HepG2 (cell line): ENCODE data around the gene RPL18. TPM values are rescaled to one million over a fixed set of nuclear protein-coding genes. Genes with fewer than 3 reads are reported as not detected.

Experiments
- ATAC-seq: fragments of 200-7000 bp; cut with Tn5 transposase; 3 replicates; pipeline ENCODE4 v1.9.1; 2020; ENCODE audit warnings: mild to moderate bottlenecking, moderate library complexity
- BruUV-seq: library from RNA; stranded (reverse); fragments of 400-500 nt; replicated peaks from 2 replicates; lab custom pipeline; 2021; lab: Mats Ljungman, UMichigan
- CTCF ChIA-PET: fragments of 300-600 bp; formaldehyde crosslinking; extraction: SDS; loops from one replicate; lab custom pipeline; 2021; ENCODE audit warnings: low total read pairs, inconsistent platforms, low intra/inter-chr PET ratio; lab: Yijun Ruan, JAX
- POLR2A ChIA-PET: fragments of 350-600 bp; sonication (Branson Sonifier 250); formaldehyde crosslinking; loops from one replicate; lab custom pipeline; 2020; ENCODE audit warnings: antibody characterized with exemption, inconsistent platforms; lab: Yijun Ruan, JAX
- DNase-seq: peaks from one replicate; pipeline ENCODE4 v3.0.0-alpha.2; 2015; ENCODE audit warnings: low spot score
- FAIRE-seq: peaks from 3 replicates; lab custom pipeline; 2011; peaks lifted over from hg19 to GRCh38; lab: Jason Lieb, UNC
- H2AFZ ChIP-seq: one replicate; pipeline ENCODE4 v1.6.1; 2011; ENCODE audit warnings: low read length, inconsistent platforms
- H3K27ac ChIP-seq: fragments of 300-600 bp; 3 replicates; pipeline ENCODE4 v1.8.0; 2011; ENCODE audit warnings: mixed run types, mild to moderate bottlenecking, mixed read lengths, low read length, inconsistent platforms; ENCODE audit not compliant: insufficient read depth; ENCODE audit errors: extremely low read length
- H3K27me3 ChIP-seq, 2 experiments: fragments of 200-600 bp in 1 of 2; 2 replicates in 1 of 2; 3 replicates in 1 of 2; pipeline versions ENCODE4 v1.6.0 to v1.8.0; 2011; ENCODE audit warnings: low read length in 2 of 2, mild to moderate bottlenecking in 2 of 2, moderate library complexity in 2 of 2, inconsistent platforms in 1 of 2; ENCODE audit not compliant: insufficient read depth in 2 of 2, control insufficient read depth in 1 of 2
- H3K36me3 ChIP-seq, 2 experiments: fragments of 200-600 bp in 1 of 2; replicated peaks in 1 of 2; 2 replicates in 1 of 2; 3 replicates in 1 of 2; pipeline versions ENCODE4 v1.5.1 to v1.8.0; 2011; ENCODE audit warnings: low read length in 2 of 2, inconsistent platforms in 1 of 2; ENCODE audit not compliant: insufficient read depth in 2 of 2, control insufficient read depth in 1 of 2
- H3K4me1 ChIP-seq: 2 replicates; pipeline ENCODE4 v1.5.1; 2012; ENCODE audit warnings: low read length, inconsistent platforms; ENCODE audit not compliant: insufficient read depth
- H3K4me2 ChIP-seq: 2 replicates; pipeline ENCODE4 v1.6.0; 2011; ENCODE audit warnings: low read depth, low read length, inconsistent platforms
- H3K4me3 ChIP-seq, 3 experiments: fragments of 200-600 bp in 1 of 3; sonication (generic), shearing (Covaris generic) in 1 of 3; replicated peaks in 1 of 3; 2 replicates each; pipeline ENCODE4 v1.5.1; 2011 to 2016; ENCODE audit warnings: low read length in 3 of 3, inconsistent platforms in 2 of 3, low read depth in 2 of 3, mild to moderate bottlenecking in 2 of 3, control low read depth in 1 of 3, mixed read lengths in 1 of 3; ENCODE audit not compliant: insufficient read depth in 1 of 3
- H3K79me2 ChIP-seq: one replicate; pipeline ENCODE4 v1.6.1; 2011; ENCODE audit warnings: low read length, inconsistent platforms; ENCODE audit not compliant: insufficient read depth
- H3K9ac ChIP-seq: 2 replicates; pipeline ENCODE4 v1.6.0; 2011; ENCODE audit warnings: mild to moderate bottlenecking, low read depth, low read length, inconsistent platforms; ENCODE audit not compliant: insufficient read depth
- H3K9me3 ChIP-seq: 2 replicates; pipeline ENCODE4 v1.5.1; 2012; ENCODE audit warnings: mild to moderate bottlenecking, low read length
- H4K20me1 ChIP-seq: 2 replicates; pipeline ENCODE4 v1.6.0; 2011; ENCODE audit warnings: inconsistent platforms, mild to moderate bottlenecking, low read length, moderate library complexity; ENCODE audit not compliant: insufficient read depth
- BORCS8-MEF2B ChIP-seq: sonication (generic); formaldehyde crosslinking; IDR thresholded peaks from 2 replicates; pipeline ENCODE4 v1.8.0; 2022; ENCODE audit warnings: mild to moderate bottlenecking, missing genetic modification reagents
- HOXA3 ChIP-seq: sonication (generic); formaldehyde crosslinking; IDR thresholded peaks from 2 replicates; pipeline ENCODE4 v1.5.0; 2020; ENCODE audit warnings: missing genetic modification reagents
- SMAD9 ChIP-seq: sonication (generic); formaldehyde crosslinking; IDR thresholded peaks from 2 replicates; pipeline ENCODE4 v1.5.1; 2020; ENCODE audit warnings: mild to moderate bottlenecking, missing genetic modification reagents
- SUZ12 ChIP-seq: fragments of 150-350 bp; IDR thresholded peaks from 2 replicates; pipeline ENCODE4 v1.6.1; 2014; ENCODE audit warnings: low read depth, low read length
- ZFP62 ChIP-seq: sonication (generic); formaldehyde crosslinking; IDR thresholded peaks from 2 replicates; pipeline ENCODE4 v1.4.0; 2020; ENCODE audit warnings: missing genetic modification reagents
- ZNF615 ChIP-seq: sonication (generic); formaldehyde crosslinking; IDR thresholded peaks from 2 replicates; pipeline ENCODE4 v1.5.0; 2020; ENCODE audit warnings: mild to moderate bottlenecking, missing genetic modification reagents, borderline replicate concordance
- WGBS: methylation state at CpG from one replicate; pipeline ENCODE4 v1.1.6; 2017; ENCODE audit warnings: low lambda C conversion rate; 5-methylcytosine and 5-hydroxymethylcytosine counted together
- in situ Hi-C: cut with HindIII; loops from 2 replicates; pipeline ENCODE4 v1.10.0; 2017; ENCODE audit warnings: low pct_unique_long_range_greater_than_20kb; ENCODE audit not compliant: extremely low pct_ligation_motif_present
- intact Hi-C: fragments of 100-400 bp; cut with micrococcal nuclease; formaldehyde crosslinking; loops from one replicate; pipeline ENCODE4 v1.10.0; 2022; ENCODE audit not compliant: unreplicated experiment
- polyA plus RNA-seq, 8 experiments: library from polyadenylated mRNA; depleted of rRNA in 3 of 8; stranded (reverse) in 7 of 8; unstranded in 1 of 8; fragments of >200 nt; fragmentation: Illumina TruSeq in 4 of 8; extraction: Trizol in 4 of 8; gene quantifications; 2 replicates each; pipeline versions ENCODE4 v1.2.1 to v1.2.3, GENCODE V29; 2011 to 2016; ENCODE audit warnings: low read depth in 4 of 8, missing spikeins in 1 of 8, mixed read lengths in 1 of 8; ENCODE audit not compliant: insufficient read depth in 1 of 8
- total RNA-seq, 5 experiments: library from RNA; depleted of rRNA; stranded (reverse); fragments of >200 nt; fragmentation: Illumina TruSeq; extraction: Trizol; gene quantifications; 2 replicates each; pipeline ENCODE4 v1.2.3, GENCODE V29; 2016; ENCODE audit warnings: low read depth in 1 of 5
- TF ChIP-seq, protein P1 (sequence below): sonication (generic); formaldehyde crosslinking; conservative IDR thresholded peaks from 2 replicates; pipeline ENCODE4 v1.5.0; 2020; ENCODE audit warnings: missing genetic modification reagents
- TF ChIP-seq, protein P2 (sequence below): sonication (generic); formaldehyde crosslinking; IDR thresholded peaks from 2 replicates; pipeline ENCODE4 v1.4.0; 2020; ENCODE audit warnings: low read depth, missing genetic modification reagents
- TF ChIP-seq, protein P3 (sequence below), 2 experiments: sonication (generic) in 1 of 2; formaldehyde crosslinking in 1 of 2; IDR thresholded peaks; 2 replicates each; pipeline versions ENCODE4 v1.6.1 to v1.9.0; 2014 to 2022; ENCODE audit warnings: antibody characterized with exemption in 1 of 2, borderline replicate concordance in 1 of 2, inconsistent platforms in 1 of 2, low read depth in 1 of 2, missing genetic modification reagents in 1 of 2
- TF ChIP-seq, protein P4 (sequence below): IDR thresholded peaks from 2 replicates; pipeline ENCODE4 v1.6.1; 2016; ENCODE audit warnings: mild to moderate bottlenecking, missing biosample characterization, missing genetic modification reagents

The RPL18 gene
- total and polyA plus RNA-seq, 2 of the 13 experiments (the other 11 are each of a cell fraction or from before 2014, with no cell fraction given): 1,485 to 1,639 TPM

DNA sequence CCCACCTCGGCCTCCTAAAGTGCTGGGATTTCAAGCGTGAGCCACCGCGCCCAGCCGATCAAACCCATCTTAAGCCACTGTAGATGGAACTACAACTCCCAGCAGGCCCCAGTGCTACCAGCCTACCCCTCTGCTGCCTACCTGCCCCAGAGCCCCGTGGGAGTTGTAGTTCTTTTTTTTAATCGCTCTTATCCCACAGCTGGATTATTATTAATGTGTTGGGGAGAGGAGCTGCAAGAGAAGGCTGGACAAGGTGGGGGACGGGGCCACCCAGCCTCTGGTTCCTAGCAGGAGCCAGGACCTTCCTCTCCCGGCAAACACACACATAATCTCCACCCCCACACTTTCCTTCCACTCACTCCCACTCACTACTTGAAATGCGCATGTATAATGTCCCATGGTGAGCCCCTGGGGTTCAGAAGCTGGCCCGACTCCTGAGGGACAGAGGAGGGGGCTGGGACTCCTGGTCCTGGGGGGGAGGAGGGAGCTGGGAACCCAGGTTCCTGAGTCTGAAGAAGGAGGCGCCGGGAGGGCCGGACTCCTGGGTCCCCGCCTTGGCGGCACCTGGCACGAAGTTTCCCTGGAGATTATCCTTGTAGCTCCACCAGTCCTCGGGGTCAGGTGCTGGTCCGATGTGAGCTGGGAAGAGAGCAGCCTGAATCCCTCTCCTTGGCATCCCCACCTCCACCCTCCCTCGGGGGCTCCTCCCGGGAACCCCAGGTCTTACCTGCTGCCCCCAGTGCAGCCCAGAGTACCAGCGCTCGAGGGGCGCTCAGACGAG is 26.1 kb upstream of the RPL18 start:
- no peak overlapping the region for H3K9ac ChIP-seq
- H4K20me1 ChIP-seq: no peaks in the 10 kb centered on the region
- intact Hi-C loops: no loop called here
- POLR2A ChIA-PET: interaction anchor here (0.5 to 3.4 kb wide), 9 partner anchors 8 to 162 kb away, joined by 3 to 16 read pairs (median 4); partner anchors contain the start of genes DBP, RPL18 and SPHK2
- no peaks in the 10 kb centered on the region for H3K79me2 ChIP-seq
- DNase-seq (peak; percentile 53), FAIRE-seq (peak; percentile 49), ATAC-seq (peak; percentile 79)
- BruUV-seq: no TSS peak
- no peak overlapping the region for H2AFZ ChIP-seq
- CTCF ChIA-PET: no interaction called here
- no peak overlapping the region for H3K27ac ChIP-seq
- H3K27me3 ChIP-seq: peaks cover 0 to 1% of the 10 kb centered on the region in 2 experiments; a peak in 2 of 5 replicates
- peak overlapping the region; percentile 13 to 69 (median 59); a peak in 4 of 6 replicates for H3K4me3 ChIP-seq
- in situ Hi-C loops: loop anchor here (5.0 kb wide), 2 partner anchors 142 to 197 kb away; no protein-coding TSS in a partner anchor
- H3K4me1 ChIP-seq: peaks cover 16% of the 10 kb centered on the region
- peak overlapping the region; percentile 88 for H3K4me2 ChIP-seq
- no peaks in the 10 kb centered on the region for H3K9me3 ChIP-seq
- WGBS: 9% methylated on average over 9 of the region's 25 CpGs
- H3K36me3 ChIP-seq: no peaks in the 10 kb centered on the region
- TF ChIP-seq ZNF615 (CRISPR knock-in tag): no peak
- TF ChIP-seq BORCS8-MEF2B: no peak
- TF ChIP-seq ZFP62 (CRISPR knock-in tag): 0 out of 2 replicates have a peak, but pooled peaks have one; percentile 89
- no peak for TF ChIP-seq SMAD9 (CRISPR knock-in tag)
- TF ChIP-seq, protein P1, sequence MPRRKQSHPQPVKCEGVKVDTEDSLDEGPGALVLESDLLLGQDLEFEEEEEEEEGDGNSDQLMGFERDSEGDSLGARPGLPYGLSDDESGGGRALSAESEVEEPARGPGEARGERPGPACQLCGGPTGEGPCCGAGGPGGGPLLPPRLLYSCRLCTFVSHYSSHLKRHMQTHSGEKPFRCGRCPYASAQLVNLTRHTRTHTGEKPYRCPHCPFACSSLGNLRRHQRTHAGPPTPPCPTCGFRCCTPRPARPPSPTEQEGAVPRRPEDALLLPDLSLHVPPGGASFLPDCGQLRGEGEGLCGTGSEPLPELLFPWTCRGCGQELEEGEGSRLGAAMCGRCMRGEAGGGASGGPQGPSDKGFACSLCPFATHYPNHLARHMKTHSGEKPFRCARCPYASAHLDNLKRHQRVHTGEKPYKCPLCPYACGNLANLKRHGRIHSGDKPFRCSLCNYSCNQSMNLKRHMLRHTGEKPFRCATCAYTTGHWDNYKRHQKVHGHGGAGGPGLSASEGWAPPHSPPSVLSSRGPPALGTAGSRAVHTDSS: 0 out of 2 replicates have a peak, but pooled peaks have one; percentile 58
- no peak for TF ChIP-seq HOXA3
- TF ChIP-seq, protein P2, sequence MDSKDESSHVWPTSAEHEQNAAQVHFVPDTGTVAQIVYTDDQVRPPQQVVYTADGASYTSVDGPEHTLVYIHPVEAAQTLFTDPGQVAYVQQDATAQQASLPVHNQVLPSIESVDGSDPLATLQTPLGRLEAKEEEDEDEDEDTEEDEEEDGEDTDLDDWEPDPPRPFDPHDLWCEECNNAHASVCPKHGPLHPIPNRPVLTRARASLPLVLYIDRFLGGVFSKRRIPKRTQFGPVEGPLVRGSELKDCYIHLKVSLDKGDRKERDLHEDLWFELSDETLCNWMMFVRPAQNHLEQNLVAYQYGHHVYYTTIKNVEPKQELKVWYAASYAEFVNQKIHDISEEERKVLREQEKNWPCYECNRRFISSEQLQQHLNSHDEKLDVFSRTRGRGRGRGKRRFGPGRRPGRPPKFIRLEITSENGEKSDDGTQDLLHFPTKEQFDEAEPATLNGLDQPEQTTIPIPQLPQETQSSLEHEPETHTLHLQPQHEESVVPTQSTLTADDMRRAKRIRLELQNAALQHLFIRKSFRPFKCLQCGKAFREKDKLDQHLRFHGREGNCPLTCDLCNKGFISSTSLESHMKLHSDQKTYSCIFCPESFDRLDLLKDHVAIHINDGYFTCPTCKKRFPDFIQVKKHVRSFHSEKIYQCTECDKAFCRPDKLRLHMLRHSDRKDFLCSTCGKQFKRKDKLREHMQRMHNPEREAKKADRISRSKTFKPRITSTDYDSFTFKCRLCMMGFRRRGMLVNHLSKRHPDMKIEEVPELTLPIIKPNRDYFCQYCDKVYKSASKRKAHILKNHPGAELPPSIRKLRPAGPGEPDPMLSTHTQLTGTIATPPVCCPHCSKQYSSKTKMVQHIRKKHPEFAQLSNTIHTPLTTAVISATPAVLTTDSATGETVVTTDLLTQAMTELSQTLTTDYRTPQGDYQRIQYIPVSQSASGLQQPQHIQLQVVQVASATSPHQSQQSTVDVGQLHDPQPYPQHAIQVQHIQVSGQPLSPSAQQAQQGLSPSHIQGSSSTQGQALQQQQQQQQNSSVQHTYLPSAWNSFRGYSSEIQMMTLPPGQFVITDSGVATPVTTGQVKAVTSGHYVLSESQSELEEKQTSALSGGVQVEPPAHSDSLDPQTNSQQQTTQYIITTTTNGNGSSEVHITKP (CRISPR knock-in tag): peak; percentile 61; the same call in 1 of the 2 replicates
- TF ChIP-seq, protein P3, sequence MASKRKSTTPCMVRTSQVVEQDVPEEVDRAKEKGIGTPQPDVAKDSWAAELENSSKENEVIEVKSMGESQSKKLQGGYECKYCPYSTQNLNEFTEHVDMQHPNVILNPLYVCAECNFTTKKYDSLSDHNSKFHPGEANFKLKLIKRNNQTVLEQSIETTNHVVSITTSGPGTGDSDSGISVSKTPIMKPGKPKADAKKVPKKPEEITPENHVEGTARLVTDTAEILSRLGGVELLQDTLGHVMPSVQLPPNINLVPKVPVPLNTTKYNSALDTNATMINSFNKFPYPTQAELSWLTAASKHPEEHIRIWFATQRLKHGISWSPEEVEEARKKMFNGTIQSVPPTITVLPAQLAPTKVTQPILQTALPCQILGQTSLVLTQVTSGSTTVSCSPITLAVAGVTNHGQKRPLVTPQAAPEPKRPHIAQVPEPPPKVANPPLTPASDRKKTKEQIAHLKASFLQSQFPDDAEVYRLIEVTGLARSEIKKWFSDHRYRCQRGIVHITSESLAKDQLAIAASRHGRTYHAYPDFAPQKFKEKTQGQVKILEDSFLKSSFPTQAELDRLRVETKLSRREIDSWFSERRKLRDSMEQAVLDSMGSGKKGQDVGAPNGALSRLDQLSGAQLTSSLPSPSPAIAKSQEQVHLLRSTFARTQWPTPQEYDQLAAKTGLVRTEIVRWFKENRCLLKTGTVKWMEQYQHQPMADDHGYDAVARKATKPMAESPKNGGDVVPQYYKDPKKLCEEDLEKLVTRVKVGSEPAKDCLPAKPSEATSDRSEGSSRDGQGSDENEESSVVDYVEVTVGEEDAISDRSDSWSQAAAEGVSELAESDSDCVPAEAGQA (IDR thresholded peaks at IDR 0.05; ENCODE audit: low read depth): no peak
- TF ChIP-seq, protein P3 (CRISPR knock-in tag; IDR thresholded peaks at IDR 0.05; ENCODE audit: borderline replicate concordance): no peak
- TF ChIP-seq, protein P4, sequence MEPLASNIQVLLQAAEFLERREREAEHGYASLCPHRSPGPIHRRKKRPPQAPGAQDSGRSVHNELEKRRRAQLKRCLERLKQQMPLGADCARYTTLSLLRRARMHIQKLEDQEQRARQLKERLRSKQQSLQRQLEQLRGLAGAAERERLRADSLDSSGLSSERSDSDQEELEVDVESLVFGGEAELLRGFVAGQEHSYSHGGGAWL (CRISPR knock-in tag): no peak
- peak; percentile 99 for TF ChIP-seq SUZ12
